HCT116 (cell line): Measurements from ENCODE around the gene VCAN. TPM values are rescaled to one million over a fixed set of nuclear protein-coding genes. Genes with fewer than 3 reads are reported as not detected.
A peak's percentile ranks its signal among the peaks of the same experiment; 100 is the strongest.

Experiments used
- ATAC-seq: fragments of 200-7000 bp; cut with Tn5 transposase; 2 replicates; pipeline ENCODE4 v1.9.1; 2020; ENCODE audit warnings: mild to moderate bottlenecking, moderate library complexity
- BruUV-seq: library from RNA; stranded (reverse); fragments of 400-500 nt; replicated peaks from 2 replicates; lab custom pipeline; 2021; lab: Mats Ljungman, UMichigan
- CTCF ChIA-PET: fragments of 300-600 bp; sonication (Branson Sonifier 250); formaldehyde crosslinking; loops from one replicate; lab custom pipeline; 2021; ENCODE audit warnings: antibody characterized with exemption; lab: Charles Lee
- POLR2A ChIA-PET: fragments of 300-600, 350-600 bp; sonication (Branson Sonifier 250); formaldehyde crosslinking; loops from one replicate; lab custom pipeline; 2021; ENCODE audit warnings: antibody characterized with exemption; lab: Charles Lee
- RAD21 ChIA-PET, 2 experiments: fragments of 300-600 bp; sonication (Branson Sonifier 250); formaldehyde crosslinking; loops; one replicate each; lab custom pipeline; 2023; ENCODE audit warnings: low total read pairs in 2 of 2; ENCODE audit not compliant: uncharacterized antibody in 2 of 2, unreplicated experiment in 2 of 2, low non-redundant PET in 1 of 2; lab: Charles Lee
- DNase-seq: peaks from one replicate; pipeline ENCODE4 v3.0.0-alpha.2; 2010; ENCODE audit warnings: low read depth, low spot score
- H2AFZ ChIP-seq: fragments of 200-600 bp; shearing (Covaris generic), sonication (generic); 2 replicates; pipeline ENCODE4 v1.6.1; 2017; ENCODE audit warnings: low read depth, mixed run types, mixed read lengths, antibody characterized with exemption, low read length; ENCODE audit not compliant: poor library complexity, severe bottlenecking
- H3K27ac ChIP-seq: 2 replicates; pipeline ENCODE4 v1.5.1; 2012; ENCODE audit warnings: low read depth, low read length
- H3K27me3 ChIP-seq: fragments of 200-600 bp; sonication (generic); 2 replicates; pipeline ENCODE4 v1.6.1; 2016; ENCODE audit warnings: mixed run types, low read length, mixed read lengths; ENCODE audit not compliant: insufficient read depth
- H3K36me3 ChIP-seq, 2 experiments: fragments of 200-500 bp in 1 of 2; fragments of 200-600 bp in 1 of 2; sonication (Bioruptor generic) in 1 of 2; sonication (generic) in 1 of 2; 2 replicates each; pipeline versions ENCODE4 v1.5.1 to v1.6.1; 2014 to 2016; ENCODE audit warnings: low read length in 2 of 2, inconsistent platforms in 1 of 2, mixed read lengths in 1 of 2, mixed run types in 1 of 2; ENCODE audit not compliant: insufficient read depth in 2 of 2, control insufficient read depth in 1 of 2
- H3K4me1 ChIP-seq, 2 experiments: fragments of 200-600 bp in 1 of 2; sonication (generic) in 1 of 2; 2 replicates each; pipeline versions ENCODE4 v1.5.1 to v1.6.1; 2012 to 2017; ENCODE audit warnings: low read length in 2 of 2, inconsistent platforms in 1 of 2, mild to moderate bottlenecking in 1 of 2, mixed read lengths in 1 of 2, mixed run types in 1 of 2, moderate library complexity in 1 of 2; ENCODE audit not compliant: insufficient read depth in 2 of 2, control insufficient read depth in 1 of 2
- H3K4me2 ChIP-seq: fragments of 200-600 bp; sonication (generic); 2 replicates; pipeline ENCODE4 v1.6.1; 2017; ENCODE audit warnings: mixed run types, low read length, mixed read lengths
- H3K4me3 ChIP-seq, 2 experiments: fragments of 200-600 bp in 1 of 2; sonication (generic) in 1 of 2; replicated peaks in 1 of 2; 2 replicates each; pipeline ENCODE4 v1.5.1; 2011 to 2016; ENCODE audit warnings: low read length in 2 of 2, control low read depth in 1 of 2, low read depth in 1 of 2, mild to moderate bottlenecking in 1 of 2, mixed read lengths in 1 of 2, mixed run types in 1 of 2
- H3K79me2 ChIP-seq: fragments of 200-600 bp; sonication (generic); 2 replicates; pipeline ENCODE4 v1.6.1; 2017; ENCODE audit warnings: mild to moderate bottlenecking, mixed run types, low read length, moderate library complexity, mixed read lengths; ENCODE audit not compliant: insufficient read depth
- H3K9ac ChIP-seq: fragments of 200-600 bp; sonication (generic); 2 replicates; pipeline ENCODE4 v1.6.1; 2016; ENCODE audit warnings: low read length, mixed read lengths
- H3K9me2 ChIP-seq: fragments of 200-600 bp; sonication (generic), shearing (Covaris generic); 2 replicates; pipeline ENCODE4 v1.6.1; 2017; ENCODE audit warnings: mixed run types, mild to moderate bottlenecking, moderate library complexity; ENCODE audit not compliant: insufficient read depth
- H3K9me3 ChIP-seq, 2 experiments: fragments of 200-500 bp in 1 of 2; fragments of 200-600 bp in 1 of 2; sonication (Bioruptor generic) in 1 of 2; sonication (generic) in 1 of 2; 2 replicates each; pipeline ENCODE4 v1.6.1; 2014 to 2017; ENCODE audit warnings: low read length in 2 of 2, mixed read lengths in 2 of 2, inconsistent platforms in 1 of 2, low read depth in 1 of 2, mild to moderate bottlenecking in 1 of 2, mixed run types in 1 of 2, moderate library complexity in 1 of 2; ENCODE audit not compliant: control insufficient read depth in 1 of 2, insufficient read depth in 1 of 2
- H4K20me1 ChIP-seq: fragments of 200-600 bp; sonication (generic), shearing (Covaris generic); 2 replicates; pipeline ENCODE4 v1.6.1; 2017; ENCODE audit warnings: mixed run types, mild to moderate bottlenecking, moderate library complexity; ENCODE audit not compliant: insufficient read depth
- ATF3 ChIP-seq: IDR thresholded peaks from 2 replicates; pipeline ENCODE4 v1.6.1; 2012
- CBX3 ChIP-seq: IDR thresholded peaks from 2 replicates; pipeline ENCODE4 v1.6.1; 2012; ENCODE audit warnings: low read depth
- CTCF ChIP-seq, 3 experiments: fragments of 200-600 bp in 1 of 3; sonication (generic) in 1 of 3; IDR thresholded peaks in 2 of 3; conservative IDR thresholded peaks in 1 of 3; 2 replicates each; pipeline ENCODE4 v1.5.1; 2012 to 2017; ENCODE audit warnings: low read depth in 2 of 3, low read length in 2 of 3, antibody characterized with exemption in 1 of 3, borderline replicate concordance in 1 of 3, control low read depth in 1 of 3, mild to moderate bottlenecking in 1 of 3, mixed read lengths in 1 of 3, mixed run types in 1 of 3, moderate library complexity in 1 of 3; ENCODE audit not compliant: insufficient read depth in 1 of 3
- EGR1 ChIP-seq: IDR thresholded peaks from 2 replicates; pipeline ENCODE4 v1.6.1; 2012; ENCODE audit warnings: low read depth
- ELF1 ChIP-seq: IDR thresholded peaks from 2 replicates; pipeline ENCODE4 v1.6.1; 2012; ENCODE audit warnings: low read depth, borderline replicate concordance
- EZH2 ChIP-seq: fragments of 200-600 bp; sonication (generic); IDR thresholded peaks from 2 replicates; pipeline ENCODE4 v1.6.1; 2017; ENCODE audit warnings: antibody characterized with exemption, mixed run types
- EZH2phosphoT487 ChIP-seq: fragments of 200-600 bp; IDR thresholded peaks from 2 replicates; pipeline ENCODE4 v1.6.1; 2018; ENCODE audit warnings: antibody characterized with exemption, borderline replicate concordance
- FOSL1 ChIP-seq: IDR thresholded peaks from 2 replicates; pipeline ENCODE4 v1.6.1; 2012; ENCODE audit warnings: low read depth
- JUND ChIP-seq: IDR thresholded peaks from 2 replicates; pipeline ENCODE4 v1.6.1; 2012
- MAX ChIP-seq: IDR thresholded peaks from 2 replicates; pipeline ENCODE4 v1.6.1; 2012
- POLR2A ChIP-seq: IDR thresholded peaks from 2 replicates; pipeline ENCODE4 v1.7.0; 2011; ENCODE audit warnings: borderline replicate concordance; ENCODE audit not compliant: insufficient read depth, insufficient read length; ENCODE audit errors: extremely low read depth
- POLR2AphosphoS5 ChIP-seq: IDR thresholded peaks from 2 replicates; pipeline ENCODE4 v1.6.1; 2011; ENCODE audit warnings: mild to moderate bottlenecking, low read depth, low read length, moderate library complexity
- RAD21 ChIP-seq: IDR thresholded peaks from 2 replicates; pipeline ENCODE4 v1.6.1; 2012; ENCODE audit warnings: low read depth, mild to moderate bottlenecking
- REST ChIP-seq: IDR thresholded peaks from 2 replicates; pipeline ENCODE4 v1.6.1; 2012; ENCODE audit warnings: low read depth
- SP1 ChIP-seq: IDR thresholded peaks from 2 replicates; pipeline ENCODE4 v1.6.1; 2012; ENCODE audit warnings: low read depth
- TCF7L2 ChIP-seq: IDR thresholded peaks from 2 replicates; pipeline ENCODE4 v1.7.0; 2011; ENCODE audit warnings: borderline replicate concordance, inconsistent platforms; ENCODE audit not compliant: insufficient read depth, insufficient read length; ENCODE audit errors: extremely low read depth
- ZFX ChIP-seq: fragments of 450-650 bp; IDR thresholded peaks from 2 replicates; pipeline ENCODE4 v1.6.1; 2017
- ZNF274 ChIP-seq: fragments of 200-500 bp; sonication (Bioruptor generic); IDR thresholded peaks from 2 replicates; pipeline ENCODE4 v1.6.1; 2014; ENCODE audit warnings: mild to moderate bottlenecking, low read depth, low read length, inconsistent platforms
- intact Hi-C: fragments of 100-400 bp; cut with micrococcal nuclease; formaldehyde crosslinking; loops from 2 replicates; pipeline ENCODE4 v1.10.0; 2022
- total RNA-seq: library from RNA; stranded (reverse); gene quantifications from one replicate; pipeline ENCODE4 v1.2.1, GENCODE V29; 2021; ENCODE audit not compliant: unreplicated experiment

Gene VCAN
- total RNA-seq, 1 experiment from 2014 or later: 49.9 TPM

- TF ChIP-seq CTCF (IDR thresholded peaks at IDR 0.05 in 2 of 3, conservative IDR thresholded peaks at IDR 0.05 in 1 of 3; ENCODE audit: borderline replicate concordance in 1 of 3, insufficient read depth in 1 of 3, low read depth in 2 of 3, low read length in 2 of 3): no peak
- TF ChIP-seq EZH2phosphoT487: no peak
Observed at GRCh38 chr5:83446253-83446947, 25.1 kb upstream of the VCAN start (continued).

GRCh38 chr5:83447533-83447932 lies 24.0 kb upstream of the VCAN start:
- DNase-seq: no peak
- H3K36me3 ChIP-seq: no peaks in the 10 kb centered on the region
- no peaks in the 10 kb centered on the region for H3K9me2 ChIP-seq
- no peaks in the 10 kb centered on the region for H3K79me2 ChIP-seq
- TF ChIP-seq EGR1 (no peak), JUND (no peak), POLR2AphosphoS5 (no peak), REST (no peak), ELF1 (no peak), TCF7L2 (no peak), RAD21 (no peak), CBX3 (no peak), ZFX (no peak), EZH2phosphoT487 (no peak), FOSL1 (no peak), ZNF274 (no peak), EZH2 (no peak), MAX (no peak), SP1 (no peak), ATF3 (no peak), POLR2A (no peak)
- TF ChIP-seq, all 23 proteins: peak for 0
- H3K9me3 ChIP-seq: no peaks in the 10 kb centered on the region
- H3K4me3 ChIP-seq: no peak overlapping the region
- H3K4me2 ChIP-seq: no peak overlapping the region
- no peak for ATAC-seq
- POLR2A ChIA-PET: no interaction called here
- H3K9ac ChIP-seq: no peak overlapping the region
- H2AFZ ChIP-seq: peak overlapping the region; percentile 31
- no peaks in the 10 kb centered on the region for H3K27me3 ChIP-seq
- intact Hi-C loops: loop anchor here (10.0 kb wide), 1 partner anchor 1093 kb away; no protein-coding TSS in a partner anchor
- peaks cover 0 to 8% of the 10 kb centered on the region in 2 experiments; a peak in 2 of 4 replicates for H3K4me1 ChIP-seq
- RAD21 ChIA-PET: no interaction called here
- H3K27ac ChIP-seq: no peak overlapping the region
- H4K20me1 ChIP-seq: no peaks in the 10 kb centered on the region
- CTCF ChIA-PET: no interaction called here
- BruUV-seq: no TSS peak
